ENCODE measurements around the gene BCL2L13. TPM values are rescaled to one million over a fixed set of nuclear protein-coding genes. Genes with fewer than 3 reads are reported as not detected.

The BCL2L13 gene
- polyA plus RNA-seq, 1 donor from 2014 or later, result 20.8 TPM

DNA sequence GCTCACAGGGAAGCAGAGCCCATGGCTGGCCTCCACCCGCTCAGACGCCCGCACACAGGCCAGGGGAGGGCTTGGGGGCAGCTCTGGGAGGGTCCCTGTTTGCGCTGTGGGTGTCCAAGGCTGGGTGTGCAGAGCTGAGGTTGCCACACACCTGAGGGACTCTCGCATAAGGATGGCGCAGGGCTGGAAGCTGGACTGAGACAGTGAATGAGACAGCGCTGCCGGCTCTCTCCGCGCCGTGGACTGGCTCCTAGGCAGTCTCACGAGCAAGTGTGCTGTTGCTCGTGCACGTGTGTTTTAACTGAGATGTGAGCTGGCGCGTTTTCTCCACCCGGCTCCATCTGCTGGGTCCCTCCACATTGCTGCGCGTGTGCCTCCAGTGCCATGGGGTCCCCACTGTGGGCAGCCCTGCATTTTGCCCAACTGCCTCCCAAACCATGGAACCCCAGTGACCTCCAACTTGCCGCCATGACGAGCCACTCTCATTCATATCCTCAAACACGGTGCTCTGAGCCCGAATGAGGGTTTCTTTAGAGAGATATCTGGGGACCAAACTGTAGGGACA, 139.9 kb downstream of the BCL2L13 start:
- TF ChIP-seq, protein P1, sequence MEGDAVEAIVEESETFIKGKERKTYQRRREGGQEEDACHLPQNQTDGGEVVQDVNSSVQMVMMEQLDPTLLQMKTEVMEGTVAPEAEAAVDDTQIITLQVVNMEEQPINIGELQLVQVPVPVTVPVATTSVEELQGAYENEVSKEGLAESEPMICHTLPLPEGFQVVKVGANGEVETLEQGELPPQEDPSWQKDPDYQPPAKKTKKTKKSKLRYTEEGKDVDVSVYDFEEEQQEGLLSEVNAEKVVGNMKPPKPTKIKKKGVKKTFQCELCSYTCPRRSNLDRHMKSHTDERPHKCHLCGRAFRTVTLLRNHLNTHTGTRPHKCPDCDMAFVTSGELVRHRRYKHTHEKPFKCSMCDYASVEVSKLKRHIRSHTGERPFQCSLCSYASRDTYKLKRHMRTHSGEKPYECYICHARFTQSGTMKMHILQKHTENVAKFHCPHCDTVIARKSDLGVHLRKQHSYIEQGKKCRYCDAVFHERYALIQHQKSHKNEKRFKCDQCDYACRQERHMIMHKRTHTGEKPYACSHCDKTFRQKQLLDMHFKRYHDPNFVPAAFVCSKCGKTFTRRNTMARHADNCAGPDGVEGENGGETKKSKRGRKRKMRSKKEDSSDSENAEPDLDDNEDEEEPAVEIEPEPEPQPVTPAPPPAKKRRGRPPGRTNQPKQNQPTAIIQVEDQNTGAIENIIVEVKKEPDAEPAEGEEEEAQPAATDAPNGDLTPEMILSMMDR (IDR thresholded peaks at IDR 0.05; ENCODE audit: poor library complexity, severe bottlenecking), result no peak
- no peak for TF ChIP-seq REST (IDR thresholded peaks at IDR 0.05; ENCODE audit: borderline replicate concordance)
- no peak for TF ChIP-seq SMC3 (conservative IDR thresholded peaks at IDR 0.05; ENCODE audit: poor library complexity)
- no peak for TF ChIP-seq MXI1 (conservative IDR thresholded peaks at IDR 0.05; ENCODE audit: poor library complexity, severe bottlenecking)
- TF ChIP-seq TAF1 (IDR thresholded peaks at IDR 0.05; ENCODE audit: low read depth), result no peak
- no peak for TF ChIP-seq EP300 (conservative IDR thresholded peaks at IDR 0.05; ENCODE audit: poor library complexity, severe bottlenecking)
- no peak for TF ChIP-seq EZH2 (IDR thresholded peaks at IDR 0.05; ENCODE audit: borderline replicate concordance, insufficient read depth, low read length, poor library complexity, severe bottlenecking)
- no peak for TF ChIP-seq RAD21 (conservative IDR thresholded peaks at IDR 0.05)
- TF ChIP-seq POLR2AphosphoS5 (IDR thresholded peaks at IDR 0.05), result no peak
- Histone ChIP-seq H3K9ac (ENCODE audit: low read length) (no peak overlapping the region), H3F3A (ENCODE audit: insufficient read depth, low read length, poor library complexity, severe bottlenecking) (no peaks in the 10 kb centered on the region), H3K36me3 (ENCODE audit: insufficient read depth, low read length) (no peaks in the 10 kb centered on the region), H3K27ac (ENCODE audit: low read length) (no peak overlapping the region), H3K4me3 (ENCODE audit: low read length) (no peak overlapping the region), H2AFZ (ENCODE audit: low read depth, low read length) (no peak overlapping the region), H4K20me1 (ENCODE audit: insufficient read depth) (no peaks in the 10 kb centered on the region), H3K9me2 (ENCODE audit: insufficient read depth, low read length) (no peaks in the 10 kb centered on the region), H3K79me2 (replicated peaks; ENCODE audit: insufficient read depth, low read length) (no peaks in the 10 kb centered on the region), H3K4me2 (ENCODE audit: low read length) (no peak overlapping the region), H3K9me3 (ENCODE audit: low read length) (no peaks in the 10 kb centered on the region), H3K27me3 (ENCODE audit: insufficient read depth, low read depth, low read length) (no peaks in the 10 kb centered on the region)

GRCh38 chr22:17779286-17780115, 140.9 kb downstream of the BCL2L13 start:
- Histone ChIP-seq H3K27me3 (ENCODE audit: insufficient read depth, low read depth, low read length) (no peaks in the 10 kb centered on the region), H3K4me3 (ENCODE audit: low read length) (no peak overlapping the region), H3K9ac (ENCODE audit: low read length) (no peak overlapping the region), H2AFZ (ENCODE audit: low read depth, low read length) (no peak overlapping the region), H3K36me3 (ENCODE audit: insufficient read depth, low read length) (no peaks in the 10 kb centered on the region), H3K9me3 (ENCODE audit: low read length) (no peaks in the 10 kb centered on the region), H3F3A (ENCODE audit: insufficient read depth, low read length, poor library complexity, severe bottlenecking) (no peaks in the 10 kb centered on the region), H3K79me2 (replicated peaks; ENCODE audit: insufficient read depth, low read length) (no peaks in the 10 kb centered on the region), H4K20me1 (ENCODE audit: insufficient read depth) (no peaks in the 10 kb centered on the region), H3K4me2 (ENCODE audit: low read length) (no peak overlapping the region), H3K9me2 (ENCODE audit: insufficient read depth, low read length) (no peaks in the 10 kb centered on the region), H3K27ac (ENCODE audit: low read length) (no peak overlapping the region)
- TF ChIP-seq REST (IDR thresholded peaks at IDR 0.05; ENCODE audit: borderline replicate concordance), result no peak
- TF ChIP-seq, protein P1 (IDR thresholded peaks at IDR 0.05; ENCODE audit: poor library complexity, severe bottlenecking), result no peak
- no peak for TF ChIP-seq MXI1 (conservative IDR thresholded peaks at IDR 0.05; ENCODE audit: poor library complexity, severe bottlenecking)
- no peak for TF ChIP-seq TAF1 (IDR thresholded peaks at IDR 0.05; ENCODE audit: low read depth)
- TF ChIP-seq POLR2AphosphoS5 (IDR thresholded peaks at IDR 0.05), result no peak
- no peak for TF ChIP-seq SMC3 (conservative IDR thresholded peaks at IDR 0.05; ENCODE audit: poor library complexity)
- no peak for TF ChIP-seq RAD21 (conservative IDR thresholded peaks at IDR 0.05)
- TF ChIP-seq EZH2 (IDR thresholded peaks at IDR 0.05; ENCODE audit: borderline replicate concordance, insufficient read depth, low read length, poor library complexity, severe bottlenecking), result no peak
- no peak for TF ChIP-seq EP300 (conservative IDR thresholded peaks at IDR 0.05; ENCODE audit: poor library complexity, severe bottlenecking)

Measured in neural cell (in vitro differentiated cells).